ENCODE results near the gene ZNF326. TPM values are rescaled to one million over a fixed set of nuclear protein-coding genes. Genes with fewer than 3 reads are reported as not detected.
"Not testable (repeated sequence)": the region's sequence is repeated elsewhere in the genome, so short reads cannot be mapped to it uniquely, and the experiment has no call there.

ZNF326 gene
- total RNA-seq, 2 donors from 2014 or later = 10.6 to 16.5 TPM

- WGBS = 39% methylated on average over 9 of the region's 9 CpGs
- DNase-seq (ENCODE audit: low spot score) = no peak
- H3K27me3 ChIP-seq (replicated peaks; ENCODE audit: insufficient read depth) = no peaks in the 10 kb centered on the region
- intact Hi-C loops (cut with DNase I) = no loop called here
- H3K4me1 ChIP-seq (replicated peaks) = peaks cover 11% of the 10 kb centered on the region
- TF ChIP-seq POLR2A (IDR thresholded peaks at IDR 0.05) = no peak
- TF ChIP-seq POLR2AphosphoS5 (IDR thresholded peaks at IDR 0.05) = no peak
- no peak for TF ChIP-seq CTCF (IDR thresholded peaks at IDR 0.05)
- H3K9me3 ChIP-seq = no peaks in the 10 kb centered on the region
- peak overlapping the region; percentile 95 for H3K27ac ChIP-seq
- H3K36me3 ChIP-seq = no peaks in the 10 kb centered on the region
- H3K4me3 ChIP-seq = peak overlapping the region; percentile 80 to 89
These were observed 1.7 kb downstream of the ZNF326 start for GRCh38 chr1:89996450-89997110.

- H3K36me3 ChIP-seq; DNase-seq (ENCODE audit: low spot score); H3K9me3 ChIP-seq; H3K4me3 ChIP-seq; intact Hi-C loops (cut with DNase I); H3K27ac ChIP-seq; H3K27me3 ChIP-seq (replicated peaks; ENCODE audit: insufficient read depth): not testable (repeated sequence)
- 89% methylated on average over 4 of the region's 4 CpGs for WGBS
- peaks cover 11% of the 10 kb centered on the region for H3K4me1 ChIP-seq (replicated peaks)
These were observed 2.2 kb downstream of the ZNF326 start for GRCh38 chr1:89997152-89997551.

- no peak overlapping the region for H3K4me3 ChIP-seq
- H3K9me3 ChIP-seq = no peaks in the 10 kb centered on the region
- intact Hi-C loops (cut with DNase I) = no loop called here
- H3K4me1 ChIP-seq (replicated peaks) = peaks cover 11% of the 10 kb centered on the region
- DNase-seq (ENCODE audit: low spot score) = no peak
- no peak for TF ChIP-seq POLR2AphosphoS5 (IDR thresholded peaks at IDR 0.05)
- no peak for TF ChIP-seq CTCF (IDR thresholded peaks at IDR 0.05)
- no peak for TF ChIP-seq POLR2A (IDR thresholded peaks at IDR 0.05)
- no peak overlapping the region for H3K27ac ChIP-seq
- no peaks in the 10 kb centered on the region for H3K36me3 ChIP-seq
- H3K27me3 ChIP-seq (replicated peaks; ENCODE audit: insufficient read depth) = no peaks in the 10 kb centered on the region
These were observed 3.4 kb downstream of the ZNF326 start for GRCh38 chr1:89998306-89998705.

GRCh38 chr1:89999208-89999607, 4.3 kb downstream of the ZNF326 start:
- DNase-seq (ENCODE audit: low spot score) = no peak
- H3K4me3 ChIP-seq = no peak overlapping the region
- intact Hi-C loops (cut with DNase I) = no loop called here
- TF ChIP-seq CTCF (IDR thresholded peaks at IDR 0.05) (no peak), POLR2AphosphoS5 (IDR thresholded peaks at IDR 0.05) (no peak), POLR2A (IDR thresholded peaks at IDR 0.05) (no peak)
- no peaks in the 10 kb centered on the region for H3K36me3 ChIP-seq
- no peak overlapping the region for H3K27ac ChIP-seq
- no peaks in the 10 kb centered on the region for H3K27me3 ChIP-seq (replicated peaks; ENCODE audit: insufficient read depth)
- no peaks in the 10 kb centered on the region for H3K9me3 ChIP-seq
- H3K4me1 ChIP-seq (replicated peaks) = peaks cover 11% of the 10 kb centered on the region

- TF ChIP-seq CTCF (IDR thresholded peaks at IDR 0.05) (no peak), POLR2AphosphoS5 (IDR thresholded peaks at IDR 0.05) (no peak), POLR2A (IDR thresholded peaks at IDR 0.05) (no peak)
- WGBS = 77% methylated on average over 3 of the region's 3 CpGs
- intact Hi-C loops (cut with DNase I) = no loop called here
These were observed 4.7 kb downstream of the ZNF326 start for GRCh38 chr1:89999628-90000027.

More at GRCh38 chr1:89999628-90000027, 4.7 kb downstream of the ZNF326 start:
- no peaks in the 10 kb centered on the region for H3K36me3 ChIP-seq
- H3K4me1 ChIP-seq (replicated peaks) = peaks cover 11% of the 10 kb centered on the region
- H3K27me3 ChIP-seq (replicated peaks; ENCODE audit: insufficient read depth) = no peaks in the 10 kb centered on the region
- DNase-seq (ENCODE audit: low spot score) = no peak
- no peak overlapping the region for H3K4me3 ChIP-seq
- H3K9me3 ChIP-seq = no peaks in the 10 kb centered on the region
- H3K27ac ChIP-seq = no peak overlapping the region

Data from prostate gland (tissue), 2 donors.